Activated CD8-positive, alpha-beta memory T cell treated with anti-CD3 and anti-CD28 coated beads, Interleukin-2, amount 50 U/mL, for 48 hours (primary cell): ENCODE data around the gene COX14.

ENCODE experiments used
- DNase-seq: peaks from one replicate; pipeline ENCODE4 v3.0.0-alpha.2; 2020

The COX14 gene

GRCh38 chr12:50085615-50086072, 26.4 kb upstream of the COX14 start:
- no peak for DNase-seq

DNA sequence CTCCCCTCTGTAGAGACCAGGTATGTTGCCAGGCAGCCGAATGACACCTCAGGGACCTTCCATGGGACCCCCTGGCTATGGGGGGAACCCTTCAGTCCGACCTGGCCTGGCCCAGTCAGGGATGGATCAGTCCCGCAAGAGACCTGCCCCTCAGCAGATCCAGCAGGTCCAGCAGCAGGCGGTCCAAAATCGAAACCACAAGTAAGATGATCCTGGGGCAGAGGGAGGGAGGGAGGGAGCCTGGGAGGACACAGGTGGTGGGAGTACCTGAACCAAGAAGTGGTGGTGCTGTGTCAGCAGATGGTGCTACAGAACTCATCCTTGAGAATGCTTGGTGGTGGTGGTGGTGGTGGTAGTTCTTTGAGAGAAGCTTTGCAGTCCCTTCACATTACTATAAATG, 25.9 kb upstream of the COX14 start:
- DNase-seq = no peak

DNA sequence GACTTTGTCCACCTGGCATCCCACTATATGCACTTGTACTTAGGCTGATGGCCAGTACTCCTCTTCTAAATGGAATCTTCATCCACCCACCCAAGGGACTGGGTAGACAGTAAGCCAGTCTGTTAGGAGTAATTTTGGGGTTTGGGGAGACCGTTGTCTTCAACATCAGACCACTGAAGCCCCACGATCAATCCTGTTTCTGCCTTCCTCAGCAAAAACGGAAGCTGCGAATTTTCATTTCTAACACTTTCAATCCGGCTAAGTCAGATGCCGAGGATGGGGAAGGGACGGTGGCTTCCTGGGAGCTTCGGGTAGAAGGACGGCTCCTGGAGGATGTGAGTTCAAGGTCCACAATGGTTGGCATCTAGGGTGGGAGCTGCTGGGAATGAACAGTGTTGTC, 24.9 kb upstream of the COX14 start:
- no peak for DNase-seq

DNA sequence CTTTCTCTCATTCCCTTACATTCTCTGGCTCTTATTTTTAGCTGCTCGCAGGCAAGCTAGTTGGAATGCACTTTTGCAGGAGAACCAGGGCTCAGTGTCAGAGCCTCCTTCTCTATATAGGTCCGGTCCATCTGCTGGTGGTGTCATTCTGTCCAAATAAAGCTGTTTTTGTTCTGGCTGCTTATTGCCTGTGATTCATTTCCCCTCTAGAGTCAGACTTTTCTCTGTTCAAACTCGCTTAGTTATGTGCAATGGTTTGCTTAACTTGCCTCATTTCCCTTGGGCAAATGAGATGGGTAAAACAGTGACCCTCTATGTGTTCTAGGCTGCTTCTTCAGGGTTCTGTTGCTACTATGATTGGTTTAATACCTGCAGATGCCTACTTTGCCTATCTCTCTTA, 24.0 kb upstream of the COX14 start:
- no peak for DNase-seq

DNA sequence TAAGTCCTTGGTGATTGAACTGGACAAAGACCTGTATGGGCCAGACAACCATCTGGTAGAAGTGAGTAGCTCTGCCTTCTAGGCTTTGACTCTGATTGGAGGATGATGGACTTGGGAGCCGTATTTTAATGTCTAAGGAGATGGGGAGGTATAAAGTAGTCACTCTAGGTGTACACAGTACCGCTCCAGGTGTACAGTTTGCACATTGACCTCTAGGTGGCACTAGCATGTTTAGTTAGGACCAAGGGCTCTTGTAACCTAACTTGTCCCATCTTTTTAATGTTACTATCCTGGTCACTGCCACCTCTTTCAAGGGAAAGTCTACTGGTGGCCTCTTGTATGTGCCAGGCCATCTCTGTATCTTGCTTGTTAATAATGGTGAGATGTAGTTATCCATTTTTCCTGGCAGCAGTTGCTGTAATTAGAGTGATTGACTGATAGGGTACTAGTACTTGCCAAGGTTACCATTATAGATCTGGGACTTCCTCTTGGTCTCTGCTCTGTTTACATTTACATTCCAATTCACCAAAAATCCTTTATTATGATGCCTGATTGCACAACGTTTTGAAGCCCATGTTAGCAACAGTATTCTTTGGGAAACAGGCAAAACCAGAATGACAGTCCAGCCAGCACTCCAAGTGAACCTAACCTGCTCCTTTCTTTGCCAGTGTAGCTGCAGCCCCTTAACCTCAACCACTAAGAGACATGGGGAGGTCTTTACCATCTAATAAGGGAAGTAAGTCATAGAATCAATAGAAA, 23.3 kb upstream of the COX14 start:
- no peak for DNase-seq

- no peak for DNase-seq
Observed at GRCh38 chr12:50089730-50090129, 22.3 kb upstream of the COX14 start.

- no peak for DNase-seq
Observed at GRCh38 chr12:50090391-50090790, 21.6 kb upstream of the COX14 start.

DNA sequence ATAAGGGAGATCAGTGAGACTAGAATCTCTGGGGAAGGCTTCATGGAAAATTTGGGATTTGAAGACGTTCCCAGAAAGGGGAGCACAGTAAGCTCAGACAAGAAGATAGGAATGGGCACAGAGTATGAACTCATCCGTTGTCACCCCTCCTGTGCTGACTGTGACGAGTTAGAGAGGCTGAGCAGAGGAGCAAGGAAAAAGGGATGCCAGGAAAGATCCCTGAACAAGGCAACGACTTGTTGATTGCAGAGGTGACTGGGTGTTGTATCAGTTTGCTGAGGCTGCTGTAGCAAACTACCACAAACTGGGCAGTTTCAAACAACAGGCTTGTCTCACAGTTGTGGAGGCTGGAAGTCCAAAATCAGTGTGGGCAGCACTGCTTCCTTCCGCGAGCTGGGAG, 14.1 kb upstream of the COX14 start:
- no peak for DNase-seq

- DNase-seq = no peak
Observed at GRCh38 chr12:50099302-50100008, 12.6 kb upstream of the COX14 start.

GRCh38 chr12:50100561-50100960, 11.5 kb upstream of the COX14 start:
- DNase-seq = no peak

- DNase-seq = no peak
Observed at GRCh38 chr12:50101663-50102062, 10.4 kb upstream of the COX14 start.

DNA sequence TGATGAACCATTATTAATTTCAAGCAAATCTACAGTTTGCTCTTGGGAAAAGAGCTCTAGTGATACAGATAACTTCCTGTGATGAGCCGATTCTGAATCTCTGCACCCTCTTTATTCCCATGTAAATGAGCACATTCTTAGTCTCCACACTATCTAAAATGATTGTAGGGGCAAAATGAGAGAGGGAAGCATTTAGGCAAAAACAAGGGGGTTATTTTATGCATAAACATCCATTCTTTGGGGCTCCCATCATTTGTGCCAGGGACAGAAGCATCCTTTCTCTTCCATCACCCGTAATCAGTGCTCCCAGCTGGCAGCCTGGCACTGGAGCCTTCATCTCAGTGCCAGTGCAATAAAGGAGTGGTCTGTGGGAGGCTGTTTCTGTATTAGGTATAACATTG, 9.9 kb upstream of the COX14 start:
- no peak for DNase-seq

GRCh38 chr12:50102646-50103309, 9.3 kb upstream of the COX14 start:
- no peak for DNase-seq

DNA sequence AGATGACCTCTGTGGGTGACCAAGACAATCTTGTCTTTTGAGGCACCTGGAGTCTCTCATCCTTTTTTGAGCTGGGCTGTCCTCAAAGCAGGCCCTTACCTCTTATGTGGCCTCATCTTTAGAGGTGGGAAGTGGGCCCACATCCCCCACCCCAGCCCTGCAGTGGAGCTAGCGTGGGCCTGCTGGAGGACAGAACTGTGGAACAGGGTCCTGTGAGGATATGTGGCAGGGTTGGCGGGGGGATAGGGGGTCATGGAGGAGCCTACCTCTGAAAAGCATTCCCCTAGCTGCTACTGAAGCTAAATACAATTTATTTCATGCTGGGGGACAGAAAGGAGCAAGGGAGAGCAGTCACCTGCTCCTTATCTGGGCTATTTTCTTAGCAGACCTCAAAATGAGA, 8.7 kb upstream of the COX14 start:
- no peak for DNase-seq

GRCh38 chr12:50103767-50104321, 8.2 kb upstream of the COX14 start, which contains the start of gene GPD1:
GPD1 (plus strand) TSS chr12:50104008; CDS start chr12:50104051, 43 bp downstream.
- no peak for DNase-seq

- DNase-seq = no peak
Observed at GRCh38 chr12:50104417-50105366, 7.3 kb upstream of the COX14 start.

DNA sequence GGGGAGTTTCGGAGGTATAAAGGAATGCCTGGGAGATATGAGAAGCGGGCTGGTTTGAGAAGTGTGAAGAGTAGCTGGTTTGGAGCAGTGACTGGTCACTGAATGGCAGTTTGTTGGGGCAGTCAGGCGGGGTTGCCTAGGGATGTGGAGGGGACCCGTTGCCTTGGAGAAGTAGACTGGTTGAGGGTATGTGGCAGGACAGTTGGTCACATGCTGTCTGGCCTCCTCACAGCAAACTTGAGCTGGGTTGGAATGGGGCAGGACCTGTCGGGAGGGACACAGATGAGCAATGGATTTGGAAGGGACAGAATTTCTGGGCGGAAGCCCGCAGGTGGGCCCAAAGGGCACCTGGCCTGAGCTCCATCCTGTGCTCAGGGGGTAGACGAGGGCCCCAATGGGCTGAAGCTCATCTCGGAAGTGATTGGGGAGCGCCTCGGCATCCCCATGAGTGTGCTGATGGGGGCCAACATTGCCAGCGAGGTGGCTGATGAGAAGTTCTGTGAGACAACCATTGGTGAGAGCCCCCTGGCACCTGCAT, 6.1 kb upstream of the COX14 start:
- DNase-seq = no peak

DNA sequence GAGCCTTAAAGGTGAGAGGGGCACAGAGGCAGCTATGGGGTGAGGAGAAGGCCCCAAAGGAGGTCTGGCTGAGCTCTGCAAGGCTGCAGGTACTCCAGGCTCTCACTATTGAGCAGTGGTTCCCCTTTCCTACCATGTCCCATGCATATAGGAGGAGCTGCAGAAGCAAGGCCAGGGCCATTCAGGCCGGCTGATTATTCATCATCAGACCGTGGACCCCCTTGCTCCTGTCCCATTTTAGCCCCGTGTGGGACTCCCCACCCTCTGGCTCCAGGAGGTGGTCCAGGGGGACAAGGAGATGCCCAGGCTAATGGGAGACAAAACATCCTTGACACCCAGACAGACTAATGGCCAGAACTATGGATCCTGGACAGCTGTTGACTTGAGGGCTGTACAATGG, 5.1 kb upstream of the COX14 start:
- DNase-seq = no peak

GRCh38 chr12:50107416-50108268, 4.4 kb upstream of the COX14 start:
- no peak for DNase-seq

DNA sequence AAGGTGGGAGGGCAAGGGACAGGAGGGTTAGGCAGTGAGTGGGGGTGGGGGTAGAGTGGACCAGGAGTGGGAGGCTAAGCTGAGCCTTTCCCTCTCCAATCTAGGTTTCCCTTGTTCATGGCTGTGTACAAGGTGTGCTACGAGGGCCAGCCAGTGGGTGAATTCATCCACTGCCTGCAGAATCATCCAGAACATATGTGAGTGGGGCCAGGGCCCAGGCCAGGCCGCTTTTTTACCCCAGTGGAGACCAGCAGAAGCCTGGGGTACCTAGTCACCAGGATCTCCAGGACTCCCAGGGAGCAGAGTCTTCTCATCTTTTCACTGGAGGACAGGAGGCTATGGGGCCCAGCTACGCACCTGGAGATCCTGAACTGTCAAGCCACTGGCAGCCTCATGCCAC, 2.7 kb upstream of the COX14 start:
- DNase-seq = no peak

GRCh38 chr12:50110127-50110761, 1.8 kb upstream of the COX14 start:
- no peak for DNase-seq
